ENCODE results near the gene HINFP.
"Not testable (repeated sequence)": the region's sequence is repeated elsewhere in the genome, so short reads cannot be mapped to it uniquely, and the experiment has no call there.

The HINFP gene

GRCh38 chr11:119100246-119100970 is 21.0 kb upstream of the HINFP start:
- DNase-seq: peak; percentile 60

- no peak for DNase-seq
Observed at GRCh38 chr11:119100994-119101758, 20.2 kb upstream of the HINFP start.

GRCh38 chr11:119101759-119102423 is 19.5 kb upstream of the HINFP start, which contains the start of gene DPAGT1:
Gene DPAGT1, minus strand, starts transcription at chr11:119101853. Its CDS starts 198 bp downstream, at chr11:119101655.
- peak; percentile 97 for DNase-seq

GRCh38 chr11:119103161-119103664 is 18.2 kb upstream of the HINFP start:
- not testable (repeated sequence) for DNase-seq

GRCh38 chr11:119103793-119104192 is 17.6 kb upstream of the HINFP start:
- no peak for DNase-seq

- peak; percentile 90 for DNase-seq
Observed at GRCh38 chr11:119106564-119107537, 14.5 kb upstream of the HINFP start, which contains the start of gene C2CD2L. Gene C2CD2L, plus strand, starts transcription at chr11:119107344. Its CDS starts 398 bp downstream, at chr11:119107742.

GRCh38 chr11:119107538-119108145 is 13.7 kb upstream of the HINFP start:
- no peak for DNase-seq

GRCh38 chr11:119108146-119108856 is 13.1 kb upstream of the HINFP start:
- no peak for DNase-seq

- no peak for DNase-seq
Observed at GRCh38 chr11:119108857-119109221, 12.5 kb upstream of the HINFP start.

GRCh38 chr11:119109843-119110242 is 11.5 kb upstream of the HINFP start:
- DNase-seq: no peak

- no peak for DNase-seq
Observed at GRCh38 chr11:119110439-119110838, 10.9 kb upstream of the HINFP start.

- no peak for DNase-seq
Observed at GRCh38 chr11:119111361-119111925, 9.9 kb upstream of the HINFP start.

- no peak for DNase-seq
Observed at GRCh38 chr11:119112314-119113020, 8.9 kb upstream of the HINFP start.

GRCh38 chr11:119113716-119114115 is 7.7 kb upstream of the HINFP start:
- no peak for DNase-seq

GRCh38 chr11:119114351-119114750 is 7.0 kb upstream of the HINFP start:
- DNase-seq: no peak

GRCh38 chr11:119115484-119116234 is 5.7 kb upstream of the HINFP start:
- DNase-seq: no peak

GRCh38 chr11:119116235-119116594 is 5.2 kb upstream of the HINFP start:
- no peak for DNase-seq

GRCh38 chr11:119116601-119117000 is 4.8 kb upstream of the HINFP start:
- DNase-seq: no peak

All from fibroblast of skin of scalp (primary cell).